B cell (primary cell): ENCODE data around the gene RBMS3.

Experiments used
- CTCF ChIP-seq: fragments of 200-600 bp; IDR thresholded peaks from one replicate; pipeline ENCODE4 v1.8.0; 2022; ENCODE audit warnings: antibody characterized with exemption, mild to moderate bottlenecking
- EZH2 ChIP-seq: IDR thresholded peaks from 2 replicates; pipeline ENCODE4 v1.6.1; 2012; ENCODE audit warnings: borderline replicate concordance, low read depth, mild to moderate bottlenecking, moderate library complexity, low read length; ENCODE audit not compliant: insufficient read depth, poor library complexity, severe bottlenecking

GRCh38 chr3:30002797-30003196 lies 721.9 kb downstream of the RBMS3 start:
- TF ChIP-seq CTCF (no peak), EZH2 (no peak)
